ENCODE data around the gene TNS2.
"Not testable (repeated sequence)": the region's sequence is repeated elsewhere in the genome, so short reads cannot be mapped to it uniquely, and the experiment has no call there.

TNS2 gene

DNA sequence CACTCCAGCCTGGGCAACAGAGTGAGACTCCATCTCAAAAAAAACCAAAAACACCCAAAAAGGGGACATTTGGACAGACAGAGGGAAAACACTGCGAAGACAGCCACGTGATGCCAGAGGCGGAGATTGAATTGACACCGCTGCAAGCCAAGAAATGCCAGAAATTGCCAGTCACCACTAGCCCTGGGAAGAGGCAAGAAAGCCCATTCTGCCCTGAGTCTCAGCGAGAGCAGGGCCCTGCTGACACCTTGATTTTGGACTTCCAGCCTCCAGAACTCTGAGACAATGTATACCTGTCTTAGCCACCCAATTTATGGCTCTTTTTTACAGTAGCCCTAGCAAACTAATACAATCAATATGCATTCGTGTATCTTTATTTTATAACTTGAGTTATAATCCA is 40.2 kb downstream of the TNS2 start:
- no peaks in the 10 kb centered on the region for H3K4me1 ChIP-seq (ENCODE audit: insufficient read depth, poor library complexity, severe bottlenecking)
- ATAC-seq (ENCODE audit: low read depth) (no peak), DNase-seq (ENCODE audit: low spot score) (no peak)
- no peak for TF ChIP-seq CTCF (IDR thresholded peaks at IDR 0.05; ENCODE audit: poor library complexity, severe bottlenecking)
- H3K36me3 ChIP-seq (ENCODE audit: low read depth), result no peaks in the 10 kb centered on the region
- no peak overlapping the region for H3K4me3 ChIP-seq (ENCODE audit: severe bottlenecking)
- H3K27me3 ChIP-seq (ENCODE audit: insufficient read depth, poor library complexity, severe bottlenecking), result no peaks in the 10 kb centered on the region
- H3K9me3 ChIP-seq (ENCODE audit: severe bottlenecking), result no peaks in the 10 kb centered on the region
- no peak overlapping the region for H3K27ac ChIP-seq (ENCODE audit: poor library complexity, severe bottlenecking)

GRCh38 chr12:53090554-53090953 is 40.7 kb downstream of the TNS2 start:
- H3K4me3 ChIP-seq (ENCODE audit: severe bottlenecking), result no peak overlapping the region
- ATAC-seq (ENCODE audit: low read depth) (no peak), DNase-seq (ENCODE audit: low spot score) (no peak)
- H3K27ac ChIP-seq (ENCODE audit: poor library complexity, severe bottlenecking), result no peak overlapping the region
- TF ChIP-seq CTCF (IDR thresholded peaks at IDR 0.05; ENCODE audit: poor library complexity, severe bottlenecking), result no peak
- H3K4me1 ChIP-seq (ENCODE audit: insufficient read depth, poor library complexity, severe bottlenecking), result no peaks in the 10 kb centered on the region
- H3K36me3 ChIP-seq (ENCODE audit: low read depth), result no peaks in the 10 kb centered on the region
- H3K9me3 ChIP-seq (ENCODE audit: severe bottlenecking), result no peaks in the 10 kb centered on the region
- H3K27me3 ChIP-seq (ENCODE audit: insufficient read depth, poor library complexity, severe bottlenecking), result no peaks in the 10 kb centered on the region

GRCh38 chr12:53091756-53092155 is 41.9 kb downstream of the TNS2 start:
- H3K36me3 ChIP-seq (ENCODE audit: low read depth), result no peaks in the 10 kb centered on the region
- TF ChIP-seq CTCF (IDR thresholded peaks at IDR 0.05; ENCODE audit: poor library complexity, severe bottlenecking), result no peak
- H3K27me3 ChIP-seq (ENCODE audit: insufficient read depth, poor library complexity, severe bottlenecking), result no peaks in the 10 kb centered on the region
- H3K4me3 ChIP-seq (ENCODE audit: severe bottlenecking), result no peak overlapping the region
- H3K4me1 ChIP-seq (ENCODE audit: insufficient read depth, poor library complexity, severe bottlenecking), result peaks cover 5% of the 10 kb centered on the region
- no peak for ATAC-seq (ENCODE audit: low read depth)
- H3K27ac ChIP-seq (ENCODE audit: poor library complexity, severe bottlenecking), result no peak overlapping the region
- no peaks in the 10 kb centered on the region for H3K9me3 ChIP-seq (ENCODE audit: severe bottlenecking)
- no peak for DNase-seq (ENCODE audit: low spot score)

GRCh38 chr12:53093777-53094393 is 44.0 kb downstream of the TNS2 start:
- no peaks in the 10 kb centered on the region for H3K27me3 ChIP-seq (ENCODE audit: insufficient read depth, poor library complexity, severe bottlenecking)
- no peak overlapping the region for H3K27ac ChIP-seq (ENCODE audit: poor library complexity, severe bottlenecking)
- no peaks in the 10 kb centered on the region for H3K36me3 ChIP-seq (ENCODE audit: low read depth)
- ATAC-seq (ENCODE audit: low read depth) (no peak), DNase-seq (ENCODE audit: low spot score) (no peak)
- H3K4me1 ChIP-seq (ENCODE audit: insufficient read depth, poor library complexity, severe bottlenecking), result peaks cover 12% of the 10 kb centered on the region
- no peak for TF ChIP-seq CTCF (IDR thresholded peaks at IDR 0.05; ENCODE audit: poor library complexity, severe bottlenecking)
- H3K4me3 ChIP-seq (ENCODE audit: severe bottlenecking), result no peak overlapping the region
- no peaks in the 10 kb centered on the region for H3K9me3 ChIP-seq (ENCODE audit: severe bottlenecking)

GRCh38 chr12:53094394-53094787 is 44.5 kb downstream of the TNS2 start:
- Histone ChIP-seq H3K9me3 (ENCODE audit: severe bottlenecking) (no peaks in the 10 kb centered on the region), H3K27ac (ENCODE audit: poor library complexity, severe bottlenecking) (no peak overlapping the region), H3K27me3 (ENCODE audit: insufficient read depth, poor library complexity, severe bottlenecking) (no peaks in the 10 kb centered on the region), H3K4me1 (ENCODE audit: insufficient read depth, poor library complexity, severe bottlenecking) (peaks cover 16% of the 10 kb centered on the region), H3K36me3 (ENCODE audit: low read depth) (no peaks in the 10 kb centered on the region), H3K4me3 (ENCODE audit: severe bottlenecking) (no peak overlapping the region)
- ATAC-seq (ENCODE audit: low read depth), result no peak
- TF ChIP-seq CTCF (IDR thresholded peaks at IDR 0.05; ENCODE audit: poor library complexity, severe bottlenecking), result no peak
- DNase-seq (ENCODE audit: low spot score), result no peak

GRCh38 chr12:53094796-53095595 is 45.1 kb downstream of the TNS2 start:
- H3K27ac ChIP-seq (ENCODE audit: poor library complexity, severe bottlenecking); ATAC-seq (ENCODE audit: low read depth); H3K27me3 ChIP-seq (ENCODE audit: insufficient read depth, poor library complexity, severe bottlenecking); H3K9me3 ChIP-seq (ENCODE audit: severe bottlenecking); H3K4me3 ChIP-seq (ENCODE audit: severe bottlenecking); H3K36me3 ChIP-seq (ENCODE audit: low read depth); DNase-seq (ENCODE audit: low spot score): not testable (repeated sequence)
- H3K4me1 ChIP-seq (ENCODE audit: insufficient read depth, poor library complexity, severe bottlenecking), result peaks cover 19% of the 10 kb centered on the region

GRCh38 chr12:53095596-53095895 is 45.7 kb downstream of the TNS2 start:
- not testable (repeated sequence) for H3K27ac ChIP-seq (ENCODE audit: poor library complexity, severe bottlenecking); H3K9me3 ChIP-seq (ENCODE audit: severe bottlenecking); DNase-seq (ENCODE audit: low spot score); H3K4me3 ChIP-seq (ENCODE audit: severe bottlenecking); H3K36me3 ChIP-seq (ENCODE audit: low read depth); H3K27me3 ChIP-seq (ENCODE audit: insufficient read depth, poor library complexity, severe bottlenecking); ATAC-seq (ENCODE audit: low read depth)
- peaks cover 20% of the 10 kb centered on the region for H3K4me1 ChIP-seq (ENCODE audit: insufficient read depth, poor library complexity, severe bottlenecking)
